HepG2 (cell line): ENCODE data around the gene SECTM1. TPM values are rescaled to one million over a fixed set of nuclear protein-coding genes. Genes with fewer than 3 reads are reported as not detected.

Experiments used
- ARHGAP35 ChIP-seq: sonication (generic); formaldehyde crosslinking; IDR thresholded peaks from 2 replicates; pipeline ENCODE4 v1.9.0; 2022; ENCODE audit warnings: mild to moderate bottlenecking, inconsistent platforms, moderate library complexity, missing genetic modification reagents, borderline replicate concordance
- ELK4 ChIP-seq: sonication (generic); formaldehyde crosslinking; IDR thresholded peaks from 2 replicates; pipeline ENCODE4 v1.9.0; 2021; ENCODE audit warnings: missing genetic modification reagents, borderline replicate concordance
- HMGA1 ChIP-seq: sonication (generic); formaldehyde crosslinking; conservative IDR thresholded peaks from 2 replicates; pipeline ENCODE4 v1.4.0; 2020; ENCODE audit warnings: missing genetic modification reagents
- MAFG ChIP-seq: sonication (generic); formaldehyde crosslinking; IDR thresholded peaks from 2 replicates; pipeline ENCODE4 v1.5.1; 2020; ENCODE audit warnings: mild to moderate bottlenecking, missing genetic modification reagents
- THAP11 ChIP-seq: IDR thresholded peaks from 2 replicates; pipeline ENCODE4 v1.6.1; 2016; ENCODE audit warnings: missing biosample characterization, missing genetic modification reagents
- ZBTB33 ChIP-seq: sonication (generic); formaldehyde crosslinking; IDR thresholded peaks from 2 replicates; pipeline ENCODE4 v1.4.0; 2020; ENCODE audit warnings: missing genetic modification reagents
- ZEB1 ChIP-seq: IDR thresholded peaks from 2 replicates; pipeline ENCODE4 v1.6.1; 2012; ENCODE audit warnings: mild to moderate bottlenecking, low read depth, inconsistent platforms; ENCODE audit not compliant: insufficient replicate concordance
- ZNF24 ChIP-seq: fragments of 450-650 bp; IDR thresholded peaks from 2 replicates; pipeline ENCODE4 v1.6.1; 2017; ENCODE audit warnings: antibody characterized with exemption, mild to moderate bottlenecking
- ZNF296 ChIP-seq: sonication (generic); formaldehyde crosslinking; conservative IDR thresholded peaks from 2 replicates; pipeline ENCODE4 v1.5.0; 2020; ENCODE audit warnings: mild to moderate bottlenecking, missing genetic modification reagents
- ZNF318 ChIP-seq: sonication (generic); formaldehyde crosslinking; IDR thresholded peaks from 2 replicates; pipeline ENCODE4 v1.4.0; 2020; ENCODE audit warnings: mild to moderate bottlenecking, missing genetic modification reagents
- ZNF337 ChIP-seq: sonication (generic); formaldehyde crosslinking; IDR thresholded peaks from 2 replicates; pipeline ENCODE4 v1.5.1; 2020; ENCODE audit warnings: missing genetic modification reagents, low read depth, mild to moderate bottlenecking, borderline replicate concordance
- ZNF639 ChIP-seq: conservative IDR thresholded peaks from 2 replicates; pipeline ENCODE4 v1.6.1; 2018; ENCODE audit warnings: missing genetic modification reagents
- ZNF674 ChIP-seq: sonication (generic); formaldehyde crosslinking; IDR thresholded peaks from 2 replicates; pipeline ENCODE4 v1.5.0; 2020; ENCODE audit warnings: low read depth, mild to moderate bottlenecking, missing genetic modification reagents
- ZNF782 ChIP-seq: sonication (generic); formaldehyde crosslinking; IDR thresholded peaks from 2 replicates; pipeline ENCODE4 v1.4.0; 2020; ENCODE audit warnings: missing genetic modification reagents, mild to moderate bottlenecking, borderline replicate concordance
- ZZZ3 ChIP-seq: sonication (generic); formaldehyde crosslinking; IDR thresholded peaks from 2 replicates; pipeline ENCODE4 v1.4.0; 2020; ENCODE audit warnings: missing genetic modification reagents, mild to moderate bottlenecking, borderline replicate concordance
- polyA plus RNA-seq, 8 experiments: library from polyadenylated mRNA; depleted of rRNA in 3 of 8; stranded (reverse) in 7 of 8; unstranded in 1 of 8; fragments of >200 nt; fragmentation: Illumina TruSeq in 4 of 8; extraction: Trizol in 4 of 8; gene quantifications; 2 replicates each; pipeline versions ENCODE4 v1.2.1 to v1.2.3, GENCODE V29; 2011 to 2016; ENCODE audit warnings: low read depth in 4 of 8, missing spikeins in 1 of 8, mixed read lengths in 1 of 8; ENCODE audit not compliant: insufficient read depth in 1 of 8
- total RNA-seq, 5 experiments: library from RNA; depleted of rRNA; stranded (reverse); fragments of >200 nt; fragmentation: Illumina TruSeq; extraction: Trizol; gene quantifications; 2 replicates each; pipeline ENCODE4 v1.2.3, GENCODE V29; 2016; ENCODE audit warnings: low read depth in 1 of 5

SECTM1 gene
- total and polyA plus RNA-seq, 2 of the 13 experiments (the other 11 are each of a cell fraction or from before 2014, with no cell fraction given) = 3.5 to 5.3 TPM

- peak; percentile 26 for TF ChIP-seq ZEB1
- TF ChIP-seq ZNF782 (CRISPR knock-in tag) = no peak
- TF ChIP-seq ZNF296 (CRISPR knock-in tag) = 0 out of 2 replicates have a peak, but pooled peaks have one; percentile 60
- no peak for TF ChIP-seq HMGA1 (CRISPR knock-in tag)
- no peak for TF ChIP-seq MAFG (CRISPR knock-in tag)
- TF ChIP-seq ZNF639 (CRISPR knock-in tag) = 0 out of 2 replicates have a peak, but pooled peaks have one; percentile 27
- TF ChIP-seq ZNF24 = no peak
- TF ChIP-seq ELK4 = no peak
- TF ChIP-seq ZNF674 = no peak
- no peak for TF ChIP-seq THAP11 (CRISPR knock-in tag)
- no peak for TF ChIP-seq ARHGAP35
- no peak for TF ChIP-seq ZNF337 (CRISPR knock-in tag)
- no peak for TF ChIP-seq ZNF318 (CRISPR knock-in tag)
- peak; percentile 59; the same call in 1 of the 2 replicates for TF ChIP-seq ZBTB33 (CRISPR knock-in tag)
- no peak for TF ChIP-seq ZZZ3 (CRISPR knock-in tag)
Measured at GRCh38 chr17:82356845-82357355, 23.3 kb upstream of the SECTM1 start (continued).
